H1 (cell line): Measurements from ENCODE around the gene FBLN2. TPM values are rescaled to one million over a fixed set of nuclear protein-coding genes. Genes with fewer than 3 reads are reported as not detected.

Source experiments
- CTCF ChIA-PET: fragments of 300-600 bp; sonication (Branson Sonifier 250); formaldehyde crosslinking; loops from one replicate; lab custom pipeline; 2021; ENCODE audit not compliant: partially characterized antibody; lab: Charles Lee
- POLR2A ChIA-PET: fragments of 300-600 bp; sonication (Branson Sonifier 250); formaldehyde crosslinking; loops from one replicate; lab custom pipeline; 2021; ENCODE audit warnings: inconsistent platforms; ENCODE audit not compliant: partially characterized antibody; lab: Charles Lee
- DNase-seq, 2 experiments: peaks; one replicate each; pipeline versions ENCODE4 v3.0.0 to v3.0.0-alpha.2; 2010 to 2022; ENCODE audit warnings: low spot score in 2 of 2, low read depth in 1 of 2, mixed read lengths in 1 of 2
- FAIRE-seq: peaks from 2 replicates; lab custom pipeline; 2011; peaks lifted over from hg19 to GRCh38; lab: Jason Lieb, UNC
- H2AFZ ChIP-seq: 2 replicates; pipeline ENCODE4 v1.8.1; 2012; ENCODE audit warnings: low read length, inconsistent platforms
- H2AK5ac ChIP-seq: 2 replicates; pipeline ENCODE4 v1.6.1; 2013; ENCODE audit warnings: low read depth, low read length
- H2BK120ac ChIP-seq: replicated peaks from 2 replicates; pipeline ENCODE3; 2013; ENCODE audit warnings: low read depth, low read length, inconsistent platforms
- H2BK12ac ChIP-seq: 2 replicates; pipeline ENCODE4 v1.6.1; 2013; ENCODE audit warnings: low read depth, low read length
- H2BK15ac ChIP-seq: 2 replicates; pipeline ENCODE4 v1.6.1; 2013; ENCODE audit warnings: low read length
- H2BK20ac ChIP-seq: 2 replicates; pipeline ENCODE4 v1.6.1; 2013; ENCODE audit warnings: low read length
- H2BK5ac ChIP-seq: 2 replicates; pipeline ENCODE4 v1.6.1; 2013; ENCODE audit warnings: low read depth, low read length
- H3K14ac ChIP-seq: 2 replicates; pipeline ENCODE4 v1.6.1; 2013; ENCODE audit warnings: inconsistent platforms; ENCODE audit not compliant: insufficient read length
- H3K18ac ChIP-seq: 2 replicates; pipeline ENCODE4 v1.6.1; 2013; ENCODE audit warnings: low read length; ENCODE audit errors: extremely low read depth
- H3K23ac ChIP-seq: 2 replicates; pipeline ENCODE4 v1.6.1; 2013; ENCODE audit warnings: inconsistent platforms; ENCODE audit not compliant: insufficient read length
- H3K23me2 ChIP-seq: 2 replicates; pipeline ENCODE4 v1.6.1; 2013; ENCODE audit warnings: low read depth, low read length
- H3K27ac ChIP-seq: 2 replicates; pipeline ENCODE4 v1.6.1; 2011; ENCODE audit warnings: low read depth, low read length, inconsistent platforms
- H3K27me3 ChIP-seq, 4 experiments: replicated peaks in 1 of 4; 1 replicate in 1 of 4; 2 replicates in 3 of 4; pipeline versions ENCODE4 v1.6.1 to v1.8.1; 2011 to 2013; ENCODE audit warnings: low read length in 3 of 4, mild to moderate bottlenecking in 3 of 4, inconsistent platforms in 2 of 4, mixed read lengths in 2 of 4, moderate library complexity in 1 of 4; ENCODE audit not compliant: control insufficient read depth in 3 of 4, insufficient read depth in 3 of 4; ENCODE audit errors: extremely low read depth in 1 of 4
- H3K36me3 ChIP-seq, 4 experiments: 2 replicates each; pipeline versions ENCODE4 v1.6.1 to v1.8.1; 2011 to 2013; ENCODE audit warnings: mild to moderate bottlenecking in 4 of 4, low read length in 3 of 4, moderate library complexity in 2 of 4, control low read depth in 1 of 4, inconsistent platforms in 1 of 4; ENCODE audit not compliant: insufficient read depth in 4 of 4, control insufficient read depth in 2 of 4
- H3K4ac ChIP-seq: replicated peaks from 2 replicates; pipeline ENCODE3; 2013; ENCODE audit warnings: low read length, low read depth, mixed read lengths, inconsistent platforms; ENCODE audit not compliant: insufficient read length
- H3K4me1 ChIP-seq, 4 experiments: replicated peaks in 1 of 4; 1 replicate in 1 of 4; 2 replicates in 3 of 4; pipeline versions ENCODE4 v1.6.1 to v1.8.1; 2011 to 2013; ENCODE audit warnings: low read length in 3 of 4, inconsistent platforms in 2 of 4, mixed read lengths in 1 of 4; ENCODE audit not compliant: insufficient read depth in 4 of 4, control insufficient read depth in 3 of 4
- H3K4me2 ChIP-seq, 2 experiments: 2 replicates each; pipeline versions ENCODE4 v1.6.1 to v1.8.1; 2011 to 2013; ENCODE audit warnings: low read depth in 2 of 2, low read length in 2 of 2, control low read depth in 1 of 2, inconsistent platforms in 1 of 2, mild to moderate bottlenecking in 1 of 2; ENCODE audit not compliant: insufficient read depth in 1 of 2
- H3K4me3 ChIP-seq, 4 experiments: fragments of 200-600, 300-600 bp in 1 of 4; sonication (generic), shearing (Covaris generic), sonication (Bioruptor Twin) in 1 of 4; 2 replicates each; pipeline versions ENCODE4 v1.5.1 to v1.8.1; 2011 to 2016; ENCODE audit warnings: low read length in 4 of 4, low read depth in 3 of 4, control low read depth in 2 of 4, inconsistent platforms in 2 of 4, mild to moderate bottlenecking in 2 of 4, mixed read lengths in 1 of 4, moderate library complexity in 1 of 4; ENCODE audit not compliant: insufficient read depth in 2 of 4; ENCODE audit errors: extremely low read depth in 1 of 4
- H3K56ac ChIP-seq: replicated peaks from 2 replicates; pipeline ENCODE3; 2013; ENCODE audit warnings: low read depth, mild to moderate bottlenecking, mixed read lengths, low read length, inconsistent platforms; ENCODE audit not compliant: insufficient read length
- H3K79me1 ChIP-seq: 2 replicates; pipeline ENCODE4 v1.6.1; 2013; ENCODE audit warnings: low read depth, low read length, control low read depth
- H3K79me2 ChIP-seq, 2 experiments: 2 replicates each; pipeline versions ENCODE4 v1.6.1 to v1.8.1; 2012 to 2013; ENCODE audit warnings: low read length in 2 of 2, mild to moderate bottlenecking in 2 of 2, inconsistent platforms in 1 of 2; ENCODE audit not compliant: insufficient read depth in 2 of 2, control insufficient read depth in 1 of 2
- H3K9ac ChIP-seq, 4 experiments: replicated peaks in 1 of 4; 1 replicate in 1 of 4; 2 replicates in 3 of 4; pipeline versions ENCODE4 v1.6.1 to v1.8.1; 2011 to 2013; ENCODE audit warnings: low read depth in 3 of 4, low read length in 3 of 4, control low read depth in 2 of 4, mild to moderate bottlenecking in 2 of 4, moderate library complexity in 2 of 4, inconsistent platforms in 1 of 4; ENCODE audit errors: extremely low read depth in 1 of 4
- H3K9me3 ChIP-seq, 2 experiments: 2 replicates each; pipeline versions ENCODE4 v1.6.1 to v1.8.1; 2012 to 2013; ENCODE audit warnings: mild to moderate bottlenecking in 2 of 2, moderate library complexity in 2 of 2, control low read depth in 1 of 2, inconsistent platforms in 1 of 2, low read depth in 1 of 2, low read length in 1 of 2, mixed read lengths in 1 of 2; ENCODE audit not compliant: insufficient read depth in 2 of 2
- H4K20me1 ChIP-seq, 2 experiments: replicated peaks in 1 of 2; 2 replicates each; pipeline versions ENCODE3 to v1.8.1; 2011 to 2013; ENCODE audit warnings: inconsistent platforms in 2 of 2, low read length in 2 of 2, mild to moderate bottlenecking in 1 of 2; ENCODE audit not compliant: insufficient read depth in 2 of 2, control insufficient read depth in 1 of 2
- H4K5ac ChIP-seq: 2 replicates; pipeline ENCODE4 v1.6.1; 2013; ENCODE audit warnings: low read length, low read depth, mixed read lengths, inconsistent platforms; ENCODE audit not compliant: insufficient read length
- H4K8ac ChIP-seq: 2 replicates; pipeline ENCODE4 v1.8.0; 2013; ENCODE audit warnings: mild to moderate bottlenecking, moderate library complexity, low read length, inconsistent platforms; ENCODE audit not compliant: insufficient read depth; ENCODE audit errors: extremely low read depth
- H4K91ac ChIP-seq: replicated peaks from 2 replicates; pipeline ENCODE3; 2013; ENCODE audit warnings: low read length, mixed read lengths, inconsistent platforms; ENCODE audit not compliant: insufficient read length
- CHD2 ChIP-seq: IDR thresholded peaks from 2 replicates; pipeline ENCODE4 v1.6.1; 2012; ENCODE audit warnings: low read length, improper control_type of control experiment
- NANOG ChIP-seq: IDR thresholded peaks from 2 replicates; pipeline ENCODE4 v1.6.1; 2011; ENCODE audit warnings: low read length, low read depth, mild to moderate bottlenecking, inconsistent platforms; ENCODE audit not compliant: insufficient read depth, poor library complexity, severe bottlenecking
- SP1 ChIP-seq: IDR thresholded peaks from 2 replicates; pipeline ENCODE4 v1.6.1; 2011; ENCODE audit warnings: low read depth, low read length
- WGBS, 2 experiments: shearing (Covaris generic) in 1 of 2; methylation state at CpG; one replicate each; pipeline versions ENCODE4 v1.1.6 to v1.1.7; 2013 to 2015; ENCODE audit warnings: low lambda C conversion rate in 2 of 2, mixed read lengths in 2 of 2, inconsistent platforms in 1 of 2, low coverage in 1 of 2, missing lambda C conversion rate in 1 of 2; ENCODE audit not compliant: insufficient replicate concordance in 2 of 2, insufficient coverage in 1 of 2, insufficient read length in 1 of 2; ENCODE audit errors: extremely low coverage in 1 of 2, missing lambda C conversion rate in 1 of 2; 5-methylcytosine and 5-hydroxymethylcytosine counted together
- polyA plus RNA-seq, 7 experiments: library from polyadenylated mRNA; depleted of rRNA in 3 of 7; stranded (reverse) in 5 of 7; unstranded in 2 of 7; fragments of >200 nt in 5 of 7; fragments of 200-250 nt in 2 of 7; gene quantifications; 1 replicate in 5 of 7; 2 replicates in 1 of 7; 4 replicates in 1 of 7; pipeline versions ENCODE4 v1.2.1 to v1.2.3, GENCODE V29; 2011 to 2013; ENCODE audit warnings: missing spikeins in 2 of 7, mixed read lengths in 2 of 7
- total RNA-seq: library from RNA; stranded (reverse); fragmentation: NEBNext Ultra II Directional; extraction: Animal tissue kit (Norgen Biotek cat#: 25700); gene quantifications from 2 replicates; pipeline ENCODE4 v1.2.1, GENCODE V29; 2021

Gene FBLN2
- total and polyA plus RNA-seq, 2 of the 8 experiments (the other 6 are each of a cell fraction or from before 2014, with no cell fraction given): 17.4 to 24.2 TPM

- Histone ChIP-seq H4K91ac (no peak overlapping the region), H3K23me2 (no peaks in the 10 kb centered on the region), H3K56ac (no peak overlapping the region), H3K27me3 (no peaks in the 10 kb centered on the region; a peak in 1 of 7 replicates), H3K18ac (no peak overlapping the region), H3K4me3 (no peak overlapping the region; a peak in 1 of 8 replicates), H3K4me1 (peaks cover 2 to 14% (median 9%) of the 10 kb centered on the region in 4 experiments; a peak in 5 of 7 replicates), H3K79me1 (no peaks in the 10 kb centered on the region; the same call in 1 of the 2 replicates), H4K5ac (no peak overlapping the region), H3K14ac (no peak overlapping the region), H3K9me3 (no peaks in the 10 kb centered on the region), H2BK120ac (no peak overlapping the region), H4K8ac (no peak overlapping the region), H2BK20ac (no peak overlapping the region), H2BK15ac (no peak overlapping the region), H3K79me2 (no peaks in the 10 kb centered on the region), H3K9ac (no peak overlapping the region), H3K36me3 (no peaks in the 10 kb centered on the region), H3K4me2 (peak overlapping the region; percentile 33 to 51), H2AK5ac (no peak overlapping the region), H3K27ac (no peak overlapping the region), H3K4ac (no peak overlapping the region), H2AFZ (no peak overlapping the region), H2BK12ac (no peak overlapping the region), H4K20me1 (no peaks in the 10 kb centered on the region), H2BK5ac (no peak overlapping the region), H3K23ac (no peak overlapping the region)
- CTCF ChIA-PET: interaction anchor here (0.6 to 1.3 kb wide), 10 partner anchors 14 to 629 kb away, joined by 3 to 6 read pairs (median 3); no protein-coding TSS in a partner anchor
- 39% methylated on average over 3 of the region's 3 CpGs; no CpG with 5 or more reads in 1 of the 2 experiments for WGBS, 2 experiments
- POLR2A ChIA-PET: no interaction called here
- DNase-seq: no peak
- FAIRE-seq: no peak
- TF ChIP-seq CHD2: no peak
- peak; percentile 15 for TF ChIP-seq NANOG
- no peak for TF ChIP-seq SP1
These were observed 38.5 kb downstream of the FBLN2 start for GRCh38 chr3:13587442-13587841.
